ENCODE measurements around the gene FRYL.
"Not testable (repeated sequence)": the region's sequence is repeated elsewhere in the genome, so short reads cannot be mapped to it uniquely, and the experiment has no call there.

The FRYL gene

DNA sequence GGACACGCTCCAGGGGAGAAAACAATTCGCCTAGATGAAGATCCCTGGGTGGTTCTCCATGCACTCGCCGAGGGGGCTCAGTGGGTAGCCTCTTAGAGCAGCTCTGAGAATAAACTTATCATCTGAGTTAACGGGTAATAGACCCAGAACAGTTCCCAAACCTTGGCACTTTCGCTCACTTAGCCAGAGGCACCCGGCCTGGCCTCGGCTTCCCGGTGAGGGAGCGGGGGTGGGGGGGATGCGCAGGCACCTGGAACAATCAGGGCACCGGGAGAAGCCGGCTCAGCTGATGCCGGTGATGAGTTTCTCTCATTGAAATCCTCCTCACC is 290.4 kb downstream of the FRYL start:
- DNase-seq (ENCODE audit: low spot score): no peak

DNA sequence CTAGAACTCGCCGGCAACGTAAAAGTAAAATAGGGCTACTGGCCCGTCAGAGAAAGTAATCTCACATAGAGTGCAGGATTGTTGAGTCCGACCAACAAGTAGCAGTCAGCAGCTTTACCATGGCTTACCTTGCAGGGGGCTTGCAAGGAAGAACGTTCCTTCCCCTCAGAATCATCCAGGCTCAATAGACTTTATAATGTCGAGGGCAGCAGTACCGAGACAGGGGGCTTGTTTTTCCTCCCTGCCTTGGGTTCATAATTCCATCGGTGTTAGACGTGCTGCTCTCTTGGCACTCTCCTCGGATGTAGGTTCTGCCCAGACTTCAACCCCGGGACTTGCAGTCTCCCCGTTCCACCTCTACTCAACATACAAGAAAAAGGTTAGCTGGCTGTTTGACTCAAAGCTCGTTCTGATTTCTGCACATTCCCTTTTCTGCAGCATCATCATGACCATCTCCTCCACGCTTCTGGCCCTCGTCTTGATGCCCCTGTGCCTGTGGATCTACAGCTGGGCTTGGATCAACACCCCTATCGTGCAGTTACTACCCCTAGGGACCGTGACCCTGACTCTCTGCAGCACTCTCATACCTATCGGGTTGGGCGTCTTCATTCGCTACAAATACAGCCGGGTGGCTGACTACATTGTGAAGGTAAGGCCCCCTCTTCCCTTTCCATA is 295.4 kb downstream of the FRYL start:
- DNase-seq (ENCODE audit: low spot score): no peak

GRCh38 chr4:48483777-48484493 is 296.1 kb downstream of the FRYL start:
- DNase-seq (ENCODE audit: low spot score): no peak

GRCh38 chr4:48483006-48483776 is 296.9 kb downstream of the FRYL start, which contains the start of gene SLC10A4:
Gene SLC10A4, plus strand, starts transcription at chr4:48483343. Its CDS starts 219 bp downstream, at chr4:48483562.
- DNase-seq (ENCODE audit: low spot score): no peak

GRCh38 chr4:48481581-48481980 is 298.5 kb downstream of the FRYL start:
- DNase-seq (ENCODE audit: low spot score): no peak

DNA sequence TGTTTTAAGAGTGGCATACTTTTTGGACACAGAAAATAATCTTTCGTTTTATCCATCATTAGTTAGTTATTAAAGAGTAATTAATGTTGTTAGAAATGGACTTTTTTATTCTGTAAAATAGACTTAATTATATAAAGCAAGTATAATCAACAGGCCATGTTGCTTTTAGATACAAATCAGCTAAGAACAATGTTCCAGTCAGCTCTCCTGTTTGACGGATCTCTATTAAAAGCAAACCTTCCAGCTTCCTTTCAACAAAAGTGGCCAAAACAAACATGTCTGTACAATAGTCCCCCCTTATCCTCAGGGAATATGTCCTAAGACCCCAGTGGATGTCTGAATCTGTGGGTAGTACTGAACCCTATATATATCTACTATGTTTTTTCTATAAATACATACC is 301.8 kb downstream of the FRYL start:
- DNase-seq (ENCODE audit: low spot score): no peak

DNA sequence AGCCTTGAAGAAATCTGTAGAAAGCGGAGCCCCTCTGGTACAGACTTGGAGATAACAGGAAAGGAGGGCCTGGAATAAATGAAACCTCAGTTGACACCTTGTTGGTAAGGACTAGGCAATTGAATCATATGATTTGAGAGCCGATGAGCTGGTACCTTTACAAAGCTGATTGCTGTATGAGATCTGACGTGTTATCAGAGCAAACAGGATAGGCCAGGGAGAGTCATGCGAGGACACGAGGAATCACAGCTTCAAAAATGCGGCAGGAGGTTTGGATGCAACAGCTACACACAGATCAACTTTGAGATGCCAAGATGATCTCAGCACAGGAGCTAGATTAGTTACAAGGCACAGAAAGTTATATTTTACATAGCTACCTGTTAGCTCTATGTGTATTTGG is 304.3 kb downstream of the FRYL start:
- no peak for DNase-seq (ENCODE audit: low spot score)

DNA sequence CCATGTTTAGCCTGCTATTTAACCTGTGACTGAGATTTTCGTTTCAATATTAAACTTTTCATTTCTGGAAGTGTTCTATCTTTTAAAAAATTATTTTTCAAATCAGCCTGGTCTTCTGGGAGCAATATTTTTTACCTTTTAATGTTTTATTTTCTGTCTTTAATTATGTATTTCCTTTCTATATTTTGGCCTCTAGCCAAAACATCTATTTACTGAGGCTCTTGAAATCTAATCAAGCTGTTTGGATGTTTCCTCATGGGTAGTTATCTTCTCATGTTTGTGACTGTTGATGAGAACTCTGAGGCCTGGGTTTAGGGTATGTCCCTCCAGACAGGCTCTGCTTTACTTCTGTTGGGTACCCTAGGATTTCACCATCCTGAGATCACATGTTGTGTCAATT is 307.3 kb downstream of the FRYL start:
- DNase-seq (ENCODE audit: low spot score): no peak

- DNase-seq (ENCODE audit: low spot score): no peak
These were observed 309.5 kb downstream of the FRYL start for GRCh38 chr4:48470570-48470969.

DNA sequence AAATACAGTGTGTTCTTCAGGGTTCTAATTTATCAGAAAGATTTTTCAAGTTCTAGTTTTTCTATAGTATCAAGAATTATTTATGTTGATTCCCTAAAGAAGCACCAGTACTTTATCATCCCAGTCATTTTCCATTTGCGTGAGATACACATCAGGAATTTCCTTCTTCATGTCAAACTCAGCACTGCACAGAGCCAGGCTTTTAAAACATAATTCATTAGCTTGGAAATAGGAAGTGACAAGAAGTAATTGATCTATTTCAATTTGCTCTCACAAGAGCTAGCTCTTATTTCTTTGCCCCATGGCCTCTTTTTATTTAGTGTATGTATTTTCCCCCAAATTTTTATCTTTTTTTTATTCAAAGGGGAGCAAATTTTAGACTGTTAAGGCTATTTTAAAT is 309.9 kb downstream of the FRYL start:
- no peak for DNase-seq (ENCODE audit: low spot score)

DNA sequence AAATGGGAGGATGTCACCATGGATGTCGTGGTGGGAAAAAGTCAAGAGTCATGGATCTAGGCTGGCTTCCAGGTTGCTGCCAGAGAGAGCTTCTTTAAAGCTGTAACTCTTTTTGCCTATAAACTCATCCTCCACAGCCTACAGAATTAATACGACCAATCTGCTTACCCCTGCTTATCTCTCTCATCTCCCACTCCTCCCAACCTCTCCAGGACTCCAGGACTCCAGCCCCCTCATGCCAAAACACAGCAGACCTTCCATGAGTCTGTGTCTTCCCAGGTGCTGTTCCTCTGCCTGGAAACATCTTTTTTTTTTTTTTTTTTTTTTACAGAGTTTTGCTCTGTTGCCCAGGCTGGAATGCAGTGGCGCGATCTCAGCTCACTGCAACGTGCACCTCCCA is 312.2 kb downstream of the FRYL start:
- no peak for DNase-seq (ENCODE audit: low spot score)

- DNase-seq (ENCODE audit: low spot score): no peak
These were observed 312.6 kb downstream of the FRYL start for GRCh38 chr4:48467442-48467841.

- DNase-seq (ENCODE audit: low spot score): no peak
These were observed 317.7 kb downstream of the FRYL start for GRCh38 chr4:48462363-48462762.

- DNase-seq (ENCODE audit: low spot score): no peak
These were observed 319.1 kb downstream of the FRYL start for GRCh38 chr4:48461000-48461399.

- no peak for DNase-seq (ENCODE audit: low spot score)
These were observed 325.5 kb downstream of the FRYL start for GRCh38 chr4:48454591-48454990.

DNA sequence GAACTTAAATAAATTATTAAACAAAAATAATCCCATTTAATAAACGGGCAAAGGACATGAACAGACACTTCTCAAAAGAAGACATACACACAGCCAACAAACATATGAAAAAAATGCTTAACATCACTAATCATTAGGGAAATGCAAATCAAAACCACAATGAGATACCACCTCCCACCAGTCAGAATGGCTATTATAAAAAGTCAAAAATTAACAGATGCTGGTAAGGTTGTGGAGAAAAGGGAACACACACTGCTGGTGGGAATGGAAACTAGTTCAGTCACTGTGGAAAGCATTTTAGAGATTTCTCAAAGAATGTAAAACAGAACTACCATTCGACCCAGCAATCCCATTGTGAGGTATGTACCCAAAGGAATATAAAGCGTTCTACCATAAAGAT is 328.4 kb downstream of the FRYL start:
- not testable (repeated sequence) for DNase-seq (ENCODE audit: low spot score)

DNA sequence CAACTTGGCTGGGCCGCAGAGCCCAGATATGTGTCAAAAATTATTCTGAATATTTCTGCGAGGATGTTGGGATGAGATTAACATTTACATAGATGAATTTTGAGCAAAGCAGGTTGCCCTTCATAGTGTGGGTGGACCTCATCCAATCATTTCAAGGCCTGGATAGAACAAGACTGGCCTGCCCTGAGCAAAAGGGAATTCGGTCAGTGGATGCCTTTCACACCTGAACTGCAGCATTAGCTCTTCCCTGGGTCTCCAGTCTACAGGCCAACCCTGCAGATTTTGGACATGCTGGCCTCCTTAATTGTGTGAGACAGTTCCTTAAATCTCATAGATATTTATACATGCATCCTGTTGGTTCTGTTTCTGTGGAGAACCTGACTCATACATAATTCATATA is 329.3 kb downstream of the FRYL start:
- DNase-seq (ENCODE audit: low spot score): no peak

GRCh38 chr4:48449151-48449550 is 330.9 kb downstream of the FRYL start:
- no peak for DNase-seq (ENCODE audit: low spot score)
